Measurements from ENCODE around the gene NDUFB5. TPM values are rescaled to one million over a fixed set of nuclear protein-coding genes. Genes with fewer than 3 reads are reported as not detected.

The NDUFB5 gene
- 201 TPM for polyA plus RNA-seq (ENCODE audit: insufficient read length)
- long read RNA-seq, donor 1, full-length matches to known transcripts = 83 of 83 reads
- long read RNA-seq, donor 1, partial matches to known transcripts = 0 of 83 reads
- long read RNA-seq, donor 1, other reads (novel, unspliced or antisense) = 0 of 83 reads
- long read RNA-seq, donor 2, full-length matches to known transcripts = 94 of 122 reads
- long read RNA-seq, donor 2, partial matches to known transcripts = 28 of 122 reads
- long read RNA-seq, donor 2, other reads (novel, unspliced or antisense) = 0 of 122 reads
- long read RNA-seq, donor 3, full-length matches to known transcripts = 61 of 87 reads
- long read RNA-seq, donor 3, partial matches to known transcripts = 26 of 87 reads
- long read RNA-seq, donor 3, other reads (novel, unspliced or antisense) = 0 of 87 reads
- long read RNA-seq, donor 4, full-length matches to known transcripts = 17 of 40 reads
- long read RNA-seq, donor 4, partial matches to known transcripts = 23 of 40 reads
- long read RNA-seq, donor 4, other reads (novel, unspliced or antisense) = 0 of 40 reads
- long read RNA-seq, donor 5, full-length matches to known transcripts = 172 of 172 reads
- long read RNA-seq, donor 5, partial matches to known transcripts = 0 of 172 reads
- long read RNA-seq, donor 5, other reads (novel, unspliced or antisense) = 0 of 172 reads
- long read RNA-seq, donor 6, full-length matches to known transcripts = 59 of 102 reads
- long read RNA-seq, donor 6, partial matches to known transcripts = 43 of 102 reads
- long read RNA-seq, donor 6, other reads (novel, unspliced or antisense) = 0 of 102 reads
- long read RNA-seq, donor 7, full-length matches to known transcripts = 106 of 153 reads
- long read RNA-seq, donor 7, partial matches to known transcripts = 47 of 153 reads
- long read RNA-seq, donor 7, other reads (novel, unspliced or antisense) = 0 of 153 reads
- long read RNA-seq, donor 8, full-length matches to known transcripts = 37 of 37 reads
- long read RNA-seq, donor 8, partial matches to known transcripts = 0 of 37 reads
- long read RNA-seq, donor 8, other reads (novel, unspliced or antisense) = 0 of 37 reads

DNA sequence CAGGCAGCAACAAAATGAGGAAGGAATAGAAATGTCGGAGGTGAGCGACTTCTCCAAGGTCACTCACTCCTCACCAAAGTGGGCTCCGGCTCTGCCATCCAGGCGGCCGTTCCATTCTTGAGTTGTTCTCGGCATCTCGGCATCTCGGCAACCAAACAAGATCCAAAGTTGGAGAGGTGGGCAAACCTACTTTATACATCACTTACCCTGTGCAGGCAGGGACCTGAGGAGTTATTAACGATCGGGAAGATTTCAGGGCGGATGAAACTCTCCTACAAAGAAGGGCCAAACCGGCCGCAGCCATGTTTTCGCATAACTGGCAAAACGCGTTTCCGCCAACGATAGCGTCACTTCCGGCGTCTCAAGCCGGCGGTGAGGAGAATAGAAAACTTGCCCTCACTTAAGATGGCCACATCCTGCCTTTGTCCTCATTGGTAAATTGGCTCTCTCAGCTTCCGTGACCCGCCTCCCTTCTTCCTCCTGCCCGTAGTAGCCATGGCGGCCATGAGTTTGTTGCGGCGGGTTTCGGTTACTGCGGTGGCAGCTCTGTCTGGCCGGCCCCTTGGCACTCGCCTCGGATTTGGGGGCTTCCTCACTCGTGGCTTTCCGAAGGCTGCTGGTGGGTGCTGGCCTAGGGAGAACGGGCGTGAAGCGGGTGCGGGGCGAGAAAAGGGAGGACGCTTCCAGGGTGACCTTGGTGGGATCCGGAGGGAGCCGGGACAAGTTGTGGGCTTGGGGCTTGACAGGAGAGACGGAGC, at the start of gene NDUFB5, which contains the start of gene MRPL47:
Gene NDUFB5 (plus strand): TSS at position 474 of the 758 bp plus-strand sequence. CDS start 22 bp downstream, at position 496.
Gene MRPL47 (minus strand): TSS at position 318 of the 758 bp plus-strand sequence. CDS start 14 bp downstream, at position 304.
- DNase-seq = peak; percentile 97

DNA sequence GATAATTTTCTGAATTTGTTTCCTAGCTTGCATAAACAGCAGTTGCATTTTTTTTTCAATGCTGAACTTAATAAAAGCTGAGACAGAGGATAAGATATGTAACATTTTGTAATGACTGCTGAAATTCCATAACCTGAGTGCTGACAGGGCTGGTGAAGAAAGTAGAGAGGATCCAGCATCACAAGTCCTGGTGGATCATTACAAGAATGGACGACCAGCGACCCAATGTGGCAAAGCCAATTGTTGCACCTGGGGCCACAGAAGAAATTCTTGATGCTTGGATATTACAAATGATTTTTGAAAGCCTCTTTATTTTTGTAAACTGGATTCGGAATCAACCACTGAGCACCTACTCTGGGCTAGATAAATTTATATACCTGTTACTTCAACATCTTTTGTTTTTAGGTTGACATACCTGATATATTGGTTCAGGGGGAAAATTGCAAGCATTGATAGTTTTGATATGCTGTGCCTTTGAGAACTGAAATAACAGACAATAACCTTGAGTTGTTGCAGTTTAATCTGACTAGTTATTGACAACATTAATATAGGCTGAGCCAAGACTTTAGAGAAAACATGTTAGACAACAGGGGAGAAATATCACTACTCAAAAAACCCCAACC, 45.7 kb upstream of the NDUFB5 start:
- peak; percentile 57 for DNase-seq

DNA sequence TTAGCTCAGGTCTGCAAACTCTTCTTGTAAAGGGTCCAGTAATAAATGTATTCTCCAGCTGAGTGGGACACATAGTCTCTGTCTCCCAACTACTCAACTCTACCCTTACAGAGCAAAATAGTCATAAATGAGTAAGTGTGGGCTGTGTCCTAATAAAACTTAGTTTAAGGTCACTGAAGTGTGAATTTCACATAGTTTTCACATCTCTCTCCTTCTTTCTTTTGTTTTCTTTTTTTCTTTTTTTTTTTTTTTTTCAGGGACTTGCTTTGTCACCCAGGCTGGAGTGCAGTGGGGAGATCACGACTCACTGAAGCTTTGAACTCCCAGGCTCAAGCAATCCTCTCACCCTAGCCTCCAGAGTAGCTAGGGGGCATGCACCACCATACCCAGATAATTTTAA, 43.8 kb upstream of the NDUFB5 start:
- DNase-seq = no peak

DNA sequence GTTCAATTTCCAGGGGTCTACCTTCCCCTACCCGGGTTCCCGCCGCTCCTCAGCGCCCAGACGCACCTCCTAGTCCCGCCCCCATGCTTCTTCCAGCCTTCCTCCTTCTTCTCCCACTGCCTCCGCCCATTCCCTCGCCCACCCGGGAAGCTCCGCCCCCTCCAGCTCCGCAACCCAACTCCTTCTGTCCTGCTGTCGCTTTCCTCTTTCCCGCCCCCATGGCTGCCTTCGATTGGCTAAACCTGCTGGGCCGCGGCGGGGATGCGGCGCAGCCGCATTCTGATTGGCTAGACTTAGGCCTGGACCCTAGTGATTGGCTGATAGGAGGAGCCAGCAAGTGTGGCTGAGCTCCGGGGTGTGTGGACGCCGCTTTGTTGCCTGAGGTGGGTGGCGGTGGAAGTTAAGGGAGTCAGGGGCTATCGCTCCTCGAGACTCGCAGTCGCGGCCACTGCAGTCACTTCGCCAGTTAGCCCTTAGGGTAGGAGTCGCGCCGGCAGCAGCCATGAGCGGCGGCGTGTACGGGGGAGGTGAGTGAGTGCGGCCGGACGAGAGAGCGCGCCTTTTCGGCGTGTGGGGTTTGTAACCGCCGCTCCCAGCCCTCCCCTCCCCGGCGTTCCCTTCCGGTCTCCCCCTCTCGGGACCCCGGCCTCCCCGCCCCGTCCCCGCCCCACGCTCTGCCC, 41.9 kb upstream of the NDUFB5 start, which contains the start of gene ACTL6A:
Gene ACTL6A (plus strand): TSS at position 336 of the 680 bp plus-strand sequence. CDS start 167 bp downstream, at position 503.
- DNase-seq = peak; percentile 99

DNA sequence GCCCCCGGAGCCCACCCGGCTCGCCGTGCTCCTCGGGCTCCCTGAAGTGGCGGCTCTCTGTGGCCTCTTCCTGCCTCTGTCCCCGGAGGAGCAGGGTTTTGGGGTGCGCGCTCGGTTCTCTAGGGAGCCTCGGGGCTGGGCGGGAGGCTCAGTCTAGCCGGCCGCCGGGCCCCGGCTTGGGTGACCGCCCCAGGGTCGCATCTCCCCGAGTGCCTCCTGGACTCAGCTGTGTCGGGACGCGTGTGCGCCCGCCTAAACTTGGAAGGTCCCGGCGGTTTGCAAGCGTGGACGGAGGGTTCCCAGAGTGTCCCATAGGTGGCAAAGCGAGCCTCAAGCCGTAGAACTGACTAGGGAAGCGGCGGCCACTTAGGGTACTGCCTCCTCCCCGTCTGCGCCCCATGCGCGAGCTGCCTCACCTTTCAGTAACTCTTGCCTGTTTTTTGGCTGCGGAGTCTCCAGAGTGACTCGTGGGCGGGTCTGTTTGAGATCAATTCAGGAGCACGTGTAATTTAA, 41.3 kb upstream of the NDUFB5 start:
- DNase-seq = peak; percentile 46

DNA sequence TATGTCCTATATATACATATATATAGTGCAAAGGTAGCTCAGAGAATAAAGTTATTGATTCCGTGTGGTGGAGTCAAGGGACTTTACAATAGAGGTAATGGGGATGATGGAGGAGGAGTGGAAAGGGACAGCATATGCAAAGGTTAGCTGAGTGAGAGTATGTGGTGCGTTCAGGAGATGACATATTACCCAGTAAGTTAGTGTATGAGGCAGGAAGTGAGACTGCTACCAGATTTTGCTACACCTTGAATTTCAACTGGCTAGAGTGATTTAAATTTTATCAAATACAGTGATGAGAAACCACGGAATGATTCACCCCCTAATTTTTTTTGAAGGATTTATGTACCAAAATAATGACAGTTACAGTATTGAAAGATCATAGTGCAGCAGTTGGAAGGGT, 39.1 kb upstream of the NDUFB5 start:
- no peak for DNase-seq

DNA sequence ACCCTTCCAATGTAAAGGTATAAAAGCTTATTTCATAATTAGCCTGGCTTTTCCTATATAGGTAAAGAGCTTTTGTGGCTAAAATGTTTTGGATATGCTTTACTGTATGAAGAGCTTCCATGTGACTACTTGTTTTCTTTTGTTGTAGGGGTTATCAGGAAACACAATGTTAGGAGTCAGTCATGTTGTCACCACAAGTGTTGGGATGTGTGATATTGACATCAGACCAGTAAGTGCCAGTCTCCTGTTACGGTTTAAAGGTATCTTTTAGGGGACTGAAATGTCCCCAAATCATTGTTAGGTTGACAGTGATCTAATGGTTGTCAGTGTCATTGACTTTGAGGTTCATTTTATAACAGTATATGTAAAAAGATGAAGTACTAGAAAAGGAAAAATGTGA, 23.6 kb upstream of the NDUFB5 start:
- no peak for DNase-seq

DNA sequence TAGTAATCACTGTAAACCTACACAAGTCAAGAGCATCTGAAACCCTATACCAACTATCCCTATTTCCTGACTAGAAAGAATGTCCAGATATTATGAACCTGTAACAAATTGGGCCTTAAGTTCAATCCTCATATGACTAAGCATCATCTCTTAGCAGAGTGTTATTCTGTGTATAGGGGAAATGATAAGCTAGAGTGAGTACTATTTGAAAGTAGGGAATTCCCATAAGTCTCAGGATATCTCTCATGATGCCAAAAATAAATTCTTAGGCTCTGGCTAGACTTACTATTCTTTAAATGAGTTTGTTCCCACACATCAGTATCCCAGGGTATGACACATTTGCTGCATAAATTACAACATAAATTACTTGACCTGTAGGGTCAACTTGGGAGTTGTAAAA, 15.5 kb upstream of the NDUFB5 start:
- DNase-seq = no peak

DNA sequence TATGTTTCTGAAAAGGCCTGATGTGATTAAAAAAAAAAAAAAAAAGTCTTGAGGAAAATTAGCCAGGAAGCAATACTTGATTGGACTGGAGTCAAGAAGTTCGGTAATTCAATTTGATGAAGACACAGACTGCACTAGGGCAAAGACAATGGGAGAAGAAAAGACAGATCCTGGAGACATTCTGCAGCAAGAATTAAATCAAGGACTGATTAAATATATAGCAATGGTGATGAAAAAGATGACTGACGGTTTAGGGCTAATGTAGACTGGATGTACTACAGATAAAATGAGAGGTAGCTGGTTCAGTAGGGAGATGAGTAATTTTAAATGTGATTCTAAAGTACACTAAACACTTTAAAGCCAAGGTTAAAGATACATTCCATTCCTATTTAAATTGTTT, 13.9 kb upstream of the NDUFB5 start:
- no peak for DNase-seq

DNA sequence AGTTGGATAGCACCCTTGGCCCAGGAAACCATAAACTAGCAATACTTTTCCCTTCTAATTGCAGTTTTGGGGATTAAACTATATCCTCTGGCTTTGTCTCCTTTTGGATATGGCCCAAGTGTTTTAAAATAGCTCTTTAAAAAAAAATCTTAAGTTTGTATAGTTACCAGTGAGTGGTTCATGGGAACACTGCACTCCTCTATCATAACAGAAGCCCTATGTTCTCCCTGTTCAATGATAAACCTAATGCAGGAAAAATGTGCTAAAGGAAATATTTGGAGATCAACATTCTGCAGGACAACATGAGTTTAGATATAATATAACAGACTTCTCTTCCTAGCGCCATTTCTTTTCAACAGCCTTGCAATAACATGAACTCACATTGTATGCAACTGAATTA, 13.3 kb upstream of the NDUFB5 start:
- no peak for DNase-seq

DNA sequence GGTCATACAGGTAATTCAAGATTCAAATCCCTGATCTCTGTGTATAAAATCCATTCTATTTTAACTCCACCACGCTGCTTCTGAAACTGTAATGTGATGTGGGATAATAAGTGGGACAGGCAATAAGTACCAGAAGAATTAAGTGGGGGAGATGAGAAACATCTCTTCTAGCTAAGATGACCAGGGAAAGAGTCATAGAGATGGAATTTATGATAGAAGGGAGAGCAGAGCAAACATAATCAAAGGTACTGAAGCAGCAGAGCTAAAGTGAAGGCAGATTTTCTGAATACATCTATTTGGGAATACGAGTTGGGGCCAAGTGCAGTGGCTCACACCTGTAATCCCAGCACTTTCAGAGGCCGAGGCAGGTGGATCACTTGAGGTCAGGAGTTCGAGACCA, 5.1 kb upstream of the NDUFB5 start:
- no peak for DNase-seq

DNA sequence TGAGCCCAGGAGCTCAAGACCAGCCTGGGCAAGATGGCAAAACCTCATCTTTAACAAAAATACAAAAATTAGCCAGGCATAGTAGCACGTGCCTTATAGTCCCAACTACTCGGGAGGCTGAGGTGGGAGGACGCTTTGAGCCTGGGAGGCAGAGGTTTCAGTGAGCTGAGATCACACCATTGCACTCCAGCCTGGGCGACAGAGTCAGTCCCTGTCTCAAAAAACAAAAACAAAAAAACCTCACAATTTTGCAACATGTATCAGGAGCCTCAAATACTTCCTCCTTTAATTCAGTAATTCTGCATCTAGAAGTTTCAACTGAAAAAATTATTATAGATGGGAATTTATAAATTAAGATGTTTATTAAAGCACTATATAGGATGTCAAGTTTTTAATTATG, 1.3 kb upstream of the NDUFB5 start:
- DNase-seq = no peak

DNA sequence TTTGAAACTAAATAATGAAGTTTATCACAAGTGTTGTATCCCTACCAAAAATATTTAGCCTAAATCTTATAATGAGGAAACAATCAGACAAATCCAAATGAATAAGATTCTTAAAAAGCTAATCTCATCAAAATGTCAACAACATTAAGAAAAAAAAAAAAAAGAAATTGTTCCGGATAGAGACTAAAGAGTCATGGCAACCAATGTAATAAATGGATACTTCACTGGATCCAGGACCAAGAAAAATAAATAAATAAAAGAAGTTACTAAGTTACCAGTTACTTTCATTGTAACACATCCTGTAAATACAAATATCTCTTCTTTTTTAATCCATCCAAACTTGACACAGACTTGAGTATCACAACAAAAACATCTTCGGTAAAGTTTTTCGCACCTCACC, 763 bp upstream of the NDUFB5 start:
- DNase-seq = no peak

DNA sequence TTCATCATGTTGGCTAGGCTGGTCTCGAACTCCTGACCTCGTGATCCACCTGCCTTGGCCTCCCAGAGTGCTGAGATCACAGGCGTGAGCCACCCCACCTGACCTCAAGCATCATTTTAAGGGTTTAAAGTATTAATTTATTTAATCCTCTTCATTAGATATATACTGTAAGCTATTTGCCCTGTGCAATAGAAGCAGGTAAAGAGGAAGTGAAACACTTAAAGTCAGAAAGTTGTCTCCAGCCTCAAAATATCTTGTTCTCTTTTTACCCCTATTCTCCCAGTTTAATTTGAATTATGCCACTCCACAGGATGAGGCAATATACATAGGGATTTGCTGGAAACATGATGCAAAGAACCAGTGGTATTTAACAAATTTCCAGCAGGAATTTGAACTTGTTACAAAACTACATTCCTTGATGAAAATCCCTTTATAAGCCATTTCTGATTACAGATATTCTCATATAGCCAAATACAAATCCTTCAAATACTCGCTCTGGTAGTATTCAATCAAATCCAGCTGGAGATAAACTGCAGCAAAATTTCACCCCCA, 2.0 kb downstream of the NDUFB5 start:
- DNase-seq = no peak

DNA sequence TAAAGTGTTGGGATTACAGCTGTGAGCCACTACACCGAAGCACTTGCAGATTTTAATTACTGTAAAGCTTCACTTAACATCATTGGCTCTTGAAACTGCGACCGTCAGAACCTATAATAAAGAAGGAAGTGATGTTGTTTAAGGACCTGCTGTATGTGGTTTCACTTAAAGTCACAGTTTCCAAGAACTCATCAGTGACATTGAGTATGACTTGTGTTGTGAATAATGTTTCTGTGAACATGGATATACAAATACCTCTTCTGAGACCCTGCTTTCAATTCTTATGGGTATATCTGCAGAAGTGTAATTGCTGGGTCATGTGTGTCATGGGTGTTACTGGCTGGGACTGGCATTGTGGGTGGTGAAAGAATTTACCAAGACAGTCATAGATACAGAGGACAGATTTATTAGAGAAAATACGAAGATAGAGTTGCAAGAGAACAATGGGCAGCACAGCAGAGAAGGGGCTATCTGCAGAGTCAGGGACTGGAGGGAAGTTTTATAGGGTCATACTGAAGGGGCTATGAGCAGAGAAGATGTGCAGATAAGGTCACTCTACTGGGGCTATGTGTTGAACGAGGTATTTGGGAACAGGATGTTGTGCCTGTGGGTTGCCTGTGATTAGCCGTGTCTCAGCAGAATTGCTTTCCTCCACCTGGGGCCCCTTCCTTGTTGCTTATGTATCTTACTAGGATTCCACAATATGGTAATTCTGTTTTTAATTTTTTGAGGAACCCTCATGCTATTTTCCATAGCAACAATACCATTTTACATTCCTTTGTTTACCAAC, 4.5 kb downstream of the NDUFB5 start:
- DNase-seq = no peak

DNA sequence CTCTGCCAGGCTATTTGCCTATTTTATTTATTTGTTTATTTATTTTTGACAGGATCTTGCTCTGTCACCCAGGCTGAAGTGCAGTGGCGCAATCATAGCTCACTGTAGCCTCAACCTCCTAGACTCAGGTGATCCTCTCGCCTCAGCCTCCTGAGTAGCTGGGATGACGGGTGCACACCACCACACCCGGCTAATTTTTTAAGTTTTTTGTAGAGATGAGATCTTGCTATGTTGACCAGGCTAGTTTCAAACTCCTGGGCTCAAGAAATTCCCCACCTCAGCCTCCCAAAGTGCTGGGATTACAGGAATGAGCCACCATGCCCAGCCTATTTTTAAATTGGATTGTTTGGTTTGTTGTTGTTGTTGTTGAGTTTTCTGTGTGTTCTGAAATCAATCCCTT, 5.5 kb downstream of the NDUFB5 start:
- DNase-seq = no peak

DNA sequence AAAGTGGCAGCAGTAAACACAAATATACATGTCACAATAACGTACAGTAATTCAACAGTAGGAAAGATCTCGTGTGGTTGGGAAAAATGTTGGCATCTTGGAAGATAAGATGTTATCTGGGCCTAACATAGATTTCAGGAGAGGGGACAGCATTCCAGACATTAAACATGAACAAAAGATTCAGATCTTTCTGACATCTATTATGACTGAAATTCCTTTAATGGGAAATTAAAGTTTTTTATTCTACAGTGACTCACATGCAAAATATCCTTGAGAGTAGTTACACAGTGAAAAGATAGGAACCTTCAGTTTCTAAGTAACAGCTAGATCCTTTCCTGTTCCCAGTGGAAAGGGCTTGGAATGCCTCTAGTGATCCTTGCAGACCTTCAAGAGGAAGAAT, 9.2 kb downstream of the NDUFB5 start:
- DNase-seq = no peak

DNA sequence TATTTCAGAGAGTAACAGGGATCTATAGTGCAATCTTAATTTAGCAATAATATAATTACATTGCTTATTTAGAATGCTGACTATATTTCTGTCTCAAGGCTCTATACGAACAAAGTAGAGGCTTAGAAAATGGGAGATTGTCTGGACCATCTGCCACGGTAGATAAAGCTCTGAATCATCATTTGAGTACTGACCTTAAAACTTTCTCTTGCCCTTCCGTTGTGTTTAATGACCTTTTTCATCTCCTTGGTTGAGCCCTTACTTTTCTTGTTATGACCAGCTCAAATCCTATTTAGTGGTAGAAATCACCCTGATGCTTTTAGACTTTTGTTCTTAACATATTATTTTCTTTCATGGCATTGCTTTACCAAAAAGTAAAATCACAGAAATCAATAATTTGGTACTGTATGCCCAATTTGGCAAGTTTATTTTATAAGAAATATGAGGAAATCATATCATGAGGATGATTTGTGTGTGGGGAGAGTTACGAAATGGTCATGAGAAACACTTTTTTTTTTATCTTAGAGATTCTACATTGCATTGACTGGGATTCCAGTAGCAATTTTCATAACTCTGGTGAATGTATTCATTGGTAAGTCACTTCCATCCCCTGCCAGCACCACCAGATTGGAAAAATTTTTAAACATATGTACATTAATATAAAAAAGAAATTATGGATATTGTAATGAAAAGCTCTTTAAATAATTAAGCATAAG, 11.0 kb downstream of the NDUFB5 start:
- no peak for DNase-seq

DNA sequence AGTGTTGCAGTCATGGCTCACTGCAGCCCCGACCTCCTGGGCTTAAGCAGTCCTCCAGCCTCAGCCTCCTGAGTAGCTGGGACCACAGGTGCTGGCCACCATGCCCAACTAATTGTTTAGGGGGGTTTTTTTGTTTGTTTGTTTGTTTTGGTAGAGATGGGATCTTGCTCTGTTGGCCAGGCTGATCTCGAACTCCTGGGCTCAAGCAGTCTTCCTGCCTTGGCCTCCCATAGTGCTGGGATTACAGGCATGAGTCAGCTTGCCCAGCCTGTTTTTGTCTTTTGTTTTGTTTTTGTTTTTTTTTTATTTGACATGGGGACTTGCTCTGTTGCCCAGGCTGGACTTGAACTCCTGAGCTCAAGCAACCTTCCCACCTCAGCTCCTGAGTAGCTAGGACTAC, 17.4 kb downstream of the NDUFB5 start:
- no peak for DNase-seq
